Activated T-cell treated with anti-CD3 and anti-CD28 coated beads, Interleukin-2, amount 50 U/mL, for 48 hours (primary cell): ENCODE data around the gene VPS35L.
A peak's percentile ranks its signal among the peaks of the same experiment; 100 is the strongest.

Experiments
- DNase-seq, 2 experiments: peaks; one replicate each; pipeline ENCODE4 v3.0.0-alpha.2; 2020

The VPS35L gene

DNA sequence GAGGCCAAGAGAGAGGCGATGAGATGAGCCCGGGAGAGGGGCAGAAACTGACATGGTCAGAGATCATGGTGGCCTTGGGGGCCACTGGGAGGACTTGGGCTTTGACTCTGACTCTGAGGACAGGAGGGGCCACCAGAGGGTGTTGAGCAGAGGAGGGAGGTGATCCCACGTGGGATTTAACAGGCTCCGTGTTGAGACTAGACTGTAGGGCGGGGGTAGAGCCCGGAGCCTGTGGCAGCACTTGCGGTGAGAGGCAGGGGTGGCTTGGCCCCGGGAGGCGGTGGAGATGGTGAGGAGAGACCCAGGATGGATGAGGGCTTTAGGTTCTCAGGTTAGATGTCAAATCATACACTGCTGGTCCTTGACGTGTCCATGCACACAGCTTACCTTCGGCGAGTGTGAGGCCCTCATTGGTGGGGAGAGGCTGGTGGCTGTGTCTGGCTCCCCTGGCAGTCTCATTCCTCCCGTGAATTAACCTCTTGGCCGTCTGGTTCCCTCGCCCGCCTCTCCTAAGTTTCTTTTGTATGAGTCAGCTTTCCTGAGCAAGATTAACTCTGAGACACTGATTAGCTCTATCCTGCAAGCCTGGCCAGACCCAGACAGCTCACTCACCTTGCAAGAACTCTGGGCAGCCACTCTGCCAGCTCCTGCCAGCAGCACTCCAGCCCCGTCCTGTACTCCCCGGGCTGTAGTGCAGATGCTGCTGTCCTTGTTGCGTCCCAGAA is 39.7 kb downstream of the VPS35L start:
- DNase-seq = no peak

DNA sequence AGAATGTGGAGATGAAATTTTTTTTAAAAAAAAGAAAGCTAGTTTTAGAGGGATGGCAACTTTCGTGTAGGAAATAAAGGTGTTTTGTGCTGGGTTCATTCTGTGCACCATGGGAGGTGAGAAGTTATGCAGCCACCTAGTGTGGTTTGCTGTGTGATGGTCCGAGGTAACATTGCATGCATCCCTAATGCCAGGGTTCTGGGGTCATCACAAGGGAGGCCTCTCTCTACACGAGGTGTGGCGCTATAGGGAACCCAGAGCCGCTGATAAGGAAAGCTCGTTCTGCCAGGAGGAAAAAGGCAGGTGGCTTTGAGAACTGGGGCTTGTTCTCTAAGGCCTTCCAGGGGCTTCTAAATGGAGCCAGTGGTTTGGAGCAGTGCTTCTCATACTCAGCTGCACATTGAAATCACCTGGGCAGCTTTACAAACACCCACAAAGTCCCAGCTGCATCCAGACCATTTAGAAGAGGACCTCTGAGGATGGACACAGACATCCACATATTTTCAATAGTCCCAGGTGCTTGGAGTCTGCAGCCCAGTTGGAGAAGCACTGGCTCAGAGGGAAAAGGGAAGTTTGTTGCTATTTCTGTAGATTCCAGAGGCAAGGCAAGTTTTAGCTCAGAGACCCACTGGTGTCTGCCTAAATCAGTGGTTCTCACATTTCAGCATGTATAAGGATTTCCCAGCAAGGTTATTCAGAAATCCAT is 43.5 kb downstream of the VPS35L start:
- no peak for DNase-seq

DNA sequence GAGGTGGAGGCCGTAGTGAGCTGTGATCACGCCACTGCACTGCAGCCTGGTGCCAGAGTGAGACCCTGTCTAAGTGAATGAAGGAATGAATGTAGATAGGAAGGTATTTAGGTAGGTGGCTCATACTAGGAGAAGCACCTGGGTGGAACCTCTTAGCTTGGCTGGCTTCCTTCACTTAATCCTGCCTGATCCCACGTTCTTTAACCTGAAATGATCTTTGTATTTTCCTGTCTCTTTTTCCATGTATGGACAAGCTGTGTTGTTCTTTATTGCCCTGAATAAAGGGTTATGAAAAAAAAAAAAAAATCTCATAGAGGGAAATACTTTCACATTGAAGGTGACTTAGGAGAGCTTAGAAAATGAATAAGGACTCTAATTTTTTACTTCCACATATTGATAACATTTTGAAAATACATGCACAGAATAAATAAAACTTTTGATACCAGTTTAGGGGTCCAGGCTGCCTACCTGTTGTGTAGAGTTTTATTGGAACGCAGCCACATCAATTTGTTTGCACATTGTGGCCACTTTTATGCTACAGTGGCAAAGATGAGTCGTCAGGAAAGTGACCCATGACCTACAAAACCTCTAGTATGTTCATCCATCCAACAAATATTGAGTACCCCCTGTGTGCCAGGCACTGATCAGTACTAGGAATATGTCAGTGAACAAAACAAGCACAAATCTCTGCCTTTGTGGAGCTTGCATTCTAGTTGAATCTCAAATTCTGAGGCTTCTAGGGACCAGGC is 44.6 kb downstream of the VPS35L start:
- DNase-seq = no peak

DNA sequence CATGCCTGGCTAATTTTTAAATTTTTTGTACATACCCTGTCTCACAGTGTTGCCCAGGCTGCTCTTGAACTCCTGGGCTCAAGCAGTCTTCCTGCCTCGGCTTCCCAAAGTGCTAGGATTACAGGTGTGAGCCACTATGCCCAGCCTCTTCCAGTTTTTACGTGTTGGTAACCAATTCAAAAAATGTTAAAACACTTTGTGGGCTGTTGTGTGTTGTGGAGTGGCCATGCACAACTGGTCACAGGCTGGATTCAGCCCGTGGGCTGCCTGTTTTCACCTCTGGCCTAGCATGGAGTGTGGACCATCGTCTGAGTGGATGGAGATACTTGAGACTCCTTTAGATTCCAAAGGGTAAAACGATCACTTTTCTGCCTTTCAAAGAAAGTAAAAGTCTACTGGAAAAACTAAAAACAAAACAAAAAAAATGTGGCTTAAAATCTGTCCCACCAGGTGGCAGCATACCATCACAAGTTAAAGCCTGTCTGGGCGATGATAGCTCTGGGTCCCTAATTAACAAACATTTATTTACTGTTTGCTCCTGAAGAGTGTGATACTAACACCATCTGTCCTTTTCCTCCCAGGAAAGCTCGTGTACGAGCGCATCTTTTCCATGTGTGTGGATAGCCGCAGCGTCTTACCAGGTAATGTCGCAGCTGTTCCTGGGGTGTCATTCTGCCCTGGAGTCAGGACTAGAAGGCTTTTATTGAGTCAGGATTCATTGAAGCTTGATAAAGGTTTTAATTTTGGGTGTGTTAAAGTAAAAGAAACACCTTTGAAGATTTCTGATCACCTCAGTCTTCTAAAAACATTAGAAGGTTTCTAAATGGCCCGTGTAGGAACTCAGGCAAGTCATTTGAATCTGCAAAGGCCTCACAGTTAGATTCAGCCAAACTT is 45.8 kb downstream of the VPS35L start:
- peak; percentile 26 for DNase-seq

DNA sequence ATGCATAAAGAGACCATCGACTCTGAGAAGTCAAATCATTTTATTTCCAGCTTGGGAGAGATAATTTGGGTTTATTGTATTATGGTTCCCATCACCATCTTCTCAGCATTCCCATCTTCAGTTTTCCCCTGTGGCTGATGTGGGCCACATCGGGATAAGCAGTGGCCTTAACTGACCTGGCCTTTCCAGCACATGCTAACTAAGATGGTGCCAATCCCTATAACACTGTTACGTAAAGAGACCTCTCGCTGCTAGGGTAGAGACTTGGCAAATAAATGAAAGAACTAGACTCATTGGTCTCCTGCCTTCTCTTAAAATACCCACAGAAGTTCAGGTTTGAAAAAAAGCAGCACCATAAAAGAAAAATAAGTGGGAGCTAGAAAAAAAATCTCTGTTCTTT is 49.4 kb downstream of the VPS35L start:
- no peak for DNase-seq

DNA sequence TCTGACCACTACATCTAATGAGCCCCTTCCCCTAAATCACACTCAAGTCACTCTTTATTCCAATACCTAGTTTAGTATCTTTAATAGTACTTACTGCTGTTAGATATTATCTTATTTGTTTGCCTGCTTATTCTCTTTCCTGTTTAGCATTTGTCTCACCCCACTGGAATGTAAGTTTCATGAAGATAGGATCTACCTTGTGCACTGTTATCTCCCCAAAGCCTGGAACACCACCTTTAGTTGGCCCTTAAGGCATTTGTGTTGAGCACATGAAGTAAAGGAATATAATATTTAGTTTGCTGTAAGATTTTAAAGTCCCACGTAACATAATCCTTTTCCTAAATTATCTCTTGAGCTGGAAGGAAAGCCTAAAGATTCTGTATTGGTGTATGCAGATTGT is 50.2 kb downstream of the VPS35L start:
- no peak for DNase-seq

DNA sequence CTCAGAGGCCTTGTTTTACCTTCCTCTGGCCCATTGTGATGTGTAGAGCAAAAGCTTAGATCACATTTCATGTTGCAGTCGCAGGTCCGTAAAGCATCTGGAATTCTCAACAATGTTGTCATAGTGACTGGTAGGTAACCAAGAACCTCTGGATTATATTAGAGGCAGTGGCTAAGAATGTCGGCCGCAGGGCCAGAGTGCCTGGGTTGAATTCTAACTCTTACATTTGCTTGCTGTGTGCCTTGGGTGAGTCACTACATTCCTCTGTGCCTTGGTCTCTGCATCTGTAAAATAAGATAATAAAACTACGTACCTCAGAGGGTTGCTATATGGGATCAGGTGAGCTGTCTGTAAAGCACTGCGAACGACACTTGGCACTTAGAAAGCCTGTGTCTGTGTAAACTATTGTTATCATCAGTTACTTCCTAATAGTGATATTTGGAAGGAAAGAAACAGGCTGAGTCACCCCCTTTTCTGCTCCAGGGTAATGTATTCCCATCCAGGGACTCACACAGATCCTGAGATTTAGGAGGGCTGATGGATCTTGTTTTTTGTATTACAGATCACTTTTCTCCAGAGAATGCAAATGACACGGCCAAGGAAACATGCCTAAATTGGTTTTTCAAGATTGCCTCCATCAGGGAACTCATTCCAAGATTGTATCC is 52.2 kb downstream of the VPS35L start:
- no peak for DNase-seq

DNA sequence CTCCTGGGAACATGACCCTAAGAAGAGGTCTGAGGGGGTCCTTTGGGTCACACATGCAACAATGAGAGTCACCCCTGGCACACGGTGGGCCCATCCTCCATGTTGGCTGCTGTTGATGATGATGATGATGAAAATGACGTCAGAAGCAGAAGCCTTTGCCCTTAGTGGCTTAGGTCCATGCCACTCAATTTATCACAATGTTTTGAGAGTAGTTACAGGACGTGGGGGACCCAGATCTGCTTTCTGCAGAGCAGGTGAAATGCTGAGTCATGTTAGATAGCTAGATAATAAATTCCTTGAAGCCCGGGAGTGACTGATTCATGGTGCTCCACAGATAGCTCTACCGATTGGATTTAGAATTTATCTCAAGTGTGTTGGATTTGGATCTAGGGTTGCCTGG is 53.9 kb downstream of the VPS35L start:
- no peak for DNase-seq

DNA sequence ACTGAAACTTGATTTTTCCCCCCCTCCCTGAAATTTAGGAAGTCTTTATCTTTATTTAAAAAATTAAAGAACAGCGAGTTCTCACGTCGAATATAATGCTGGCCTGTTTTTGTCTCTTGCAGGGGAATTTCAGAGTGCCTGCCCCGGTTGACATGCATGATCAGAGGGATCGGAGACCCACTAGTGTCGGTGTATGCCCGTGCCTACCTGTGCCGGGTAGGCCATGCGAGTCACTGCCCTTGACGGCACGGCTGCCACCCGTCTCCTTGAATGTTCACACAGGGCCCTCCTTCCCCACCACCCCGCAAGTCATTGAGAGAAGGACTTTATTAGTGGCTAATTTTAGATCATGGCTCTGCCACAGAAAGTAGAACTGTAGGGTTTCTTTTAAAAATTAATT is 54.7 kb downstream of the VPS35L start:
- no peak for DNase-seq

DNA sequence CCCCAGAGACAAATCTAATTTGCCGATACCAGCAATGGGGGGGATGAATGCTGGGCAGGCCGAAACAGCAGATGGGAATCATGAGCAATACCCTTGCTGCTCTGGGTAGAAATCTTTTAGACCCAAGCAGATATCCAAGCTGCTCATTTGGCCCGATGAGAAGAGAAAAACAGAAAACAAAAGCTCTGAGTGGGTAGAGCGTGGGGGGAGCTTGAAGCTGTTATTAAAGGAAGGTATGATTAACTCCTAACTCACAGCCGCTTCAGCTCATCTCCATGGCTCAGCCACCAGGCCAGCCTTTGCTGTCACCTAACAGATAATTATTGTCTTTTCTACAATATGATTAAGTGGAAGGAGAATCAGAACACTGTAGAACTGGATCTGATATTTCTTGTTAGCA is 58.3 kb downstream of the VPS35L start:
- DNase-seq = no peak

DNA sequence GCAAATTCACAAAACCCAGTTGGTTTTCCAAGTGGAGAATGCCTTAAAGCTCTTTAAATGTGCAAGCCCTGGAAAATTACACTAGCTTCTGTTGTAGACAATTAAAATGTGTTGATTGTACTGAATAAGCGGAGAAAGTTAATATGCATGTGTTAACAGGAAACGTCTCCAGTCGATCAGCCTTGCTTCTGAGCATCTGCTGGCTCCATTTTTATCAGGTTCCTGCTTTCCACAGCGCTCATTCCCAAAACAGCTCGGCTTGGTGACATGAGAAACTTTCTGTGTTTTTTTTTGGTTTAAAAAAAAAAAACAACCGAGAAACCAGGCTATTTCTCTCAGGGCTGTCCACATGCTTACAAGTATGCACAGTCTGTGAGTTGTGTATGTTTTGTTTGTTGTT is 60.7 kb downstream of the VPS35L start:
- no peak for DNase-seq

DNA sequence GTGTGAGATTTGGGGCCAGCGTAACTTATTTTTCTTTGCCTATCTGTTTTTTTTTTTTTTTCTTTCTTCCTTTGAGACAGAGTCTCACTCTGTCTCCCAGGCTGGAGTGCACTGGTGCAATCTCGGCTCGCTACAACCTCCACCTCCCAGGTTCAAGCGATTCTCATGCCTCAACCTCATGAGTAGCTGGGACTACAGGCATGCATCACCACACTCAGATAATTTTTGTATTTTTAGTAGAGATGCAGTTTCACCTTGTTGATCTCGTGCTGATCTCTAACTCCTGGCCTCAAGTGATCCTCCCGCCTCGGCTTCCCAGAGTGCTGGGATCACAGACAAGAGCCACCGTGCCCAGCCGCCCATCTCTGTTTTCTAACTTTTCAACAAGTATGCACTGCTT is 63.4 kb downstream of the VPS35L start:
- DNase-seq = no peak

DNA sequence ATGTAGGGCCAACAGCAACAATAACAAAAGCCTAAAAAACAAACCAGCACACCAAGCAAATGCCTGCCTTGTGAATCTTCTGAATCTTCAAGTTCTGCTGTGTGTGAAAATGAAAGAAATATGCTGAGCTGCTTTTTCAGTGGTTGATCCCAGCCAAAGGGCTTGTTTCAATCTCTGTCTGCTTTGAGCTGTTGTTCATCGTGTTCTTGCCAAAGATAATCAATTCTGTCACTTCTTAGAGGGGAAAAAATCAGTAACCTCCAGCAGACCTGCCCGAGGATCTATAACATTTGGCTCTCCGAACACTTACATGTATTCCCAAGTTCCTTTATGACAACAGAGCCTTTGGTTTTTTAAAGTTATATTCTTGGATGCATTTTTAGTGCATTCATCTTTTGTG is 65.9 kb downstream of the VPS35L start:
- DNase-seq = no peak

DNA sequence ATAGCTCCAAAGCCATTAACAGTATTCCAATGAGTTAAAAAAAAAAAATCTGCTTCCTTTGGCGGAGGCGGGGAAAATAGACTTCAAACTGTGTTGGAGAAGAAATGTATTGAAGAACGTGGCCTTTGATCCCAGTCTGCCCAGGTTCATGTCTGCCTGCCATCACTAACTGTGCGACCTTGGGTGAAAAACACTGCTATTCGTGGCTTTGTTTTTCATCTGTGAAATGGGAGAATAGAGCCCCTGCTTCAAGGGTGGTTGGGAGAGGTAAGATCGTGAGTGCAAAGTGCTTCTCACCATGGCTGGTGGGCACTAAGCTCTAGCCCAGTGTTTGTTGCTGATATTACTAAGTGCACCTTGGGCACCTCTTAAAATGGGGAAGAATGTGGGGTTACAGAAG is 69.5 kb downstream of the VPS35L start:
- DNase-seq = no peak

DNA sequence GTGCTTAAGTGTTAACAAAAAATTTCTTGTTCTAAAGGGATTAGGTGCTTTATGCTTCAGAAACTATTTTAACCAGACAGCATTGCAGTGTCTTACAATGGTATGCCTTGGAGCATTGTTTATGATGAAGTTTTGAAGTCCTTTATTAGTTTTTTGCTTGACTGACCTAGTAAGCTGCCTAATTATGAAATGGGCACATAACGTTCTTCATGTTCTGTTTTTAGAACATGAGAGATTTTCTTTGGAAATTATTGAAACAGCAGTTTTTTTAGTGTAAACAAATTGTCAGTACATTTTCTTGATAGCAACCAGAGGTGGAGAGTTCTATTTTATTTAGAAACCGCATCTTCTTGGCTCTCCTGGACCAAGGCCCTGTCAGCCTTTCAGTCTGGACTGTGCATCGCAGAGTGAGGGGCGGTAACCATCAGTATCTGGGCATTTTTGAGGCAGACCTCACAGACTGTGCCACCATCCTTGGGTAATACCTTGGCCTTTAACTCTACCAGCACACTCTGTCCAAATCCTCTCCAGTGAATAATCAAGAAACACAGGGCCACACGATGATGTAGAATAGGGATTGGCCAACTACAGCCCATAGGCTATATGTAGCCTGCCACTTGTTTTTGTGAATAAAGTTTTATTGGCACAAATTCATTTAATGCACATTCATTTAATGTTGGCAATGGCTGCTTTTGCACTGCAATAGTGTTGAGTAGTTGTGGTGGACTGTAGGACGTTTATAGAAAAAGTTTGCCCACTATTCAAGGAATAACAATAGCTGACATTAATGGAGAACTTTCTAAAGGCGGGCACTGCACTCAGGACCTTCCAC is 81.1 kb downstream of the VPS35L start:
- DNase-seq = no peak

DNA sequence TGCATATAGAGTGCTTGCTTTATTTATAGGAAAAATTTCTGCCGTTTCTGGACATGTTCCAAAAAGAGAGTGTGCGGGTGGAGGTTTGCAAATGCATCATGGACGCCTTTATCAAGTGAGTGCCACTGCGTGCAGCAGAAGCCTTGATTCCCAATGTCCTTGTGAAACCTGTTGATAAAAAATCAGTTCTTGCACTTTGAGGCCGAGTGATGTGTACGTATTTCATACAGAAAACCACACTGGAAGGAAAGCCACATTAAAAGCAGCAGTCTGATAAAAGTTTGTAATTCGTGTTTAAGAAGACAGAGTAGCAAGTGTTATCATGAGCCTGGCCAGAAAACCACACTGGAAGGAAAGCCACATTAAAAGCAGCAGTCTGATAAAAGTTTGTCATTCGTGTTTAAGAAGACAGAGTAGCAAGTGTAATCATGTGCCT is 84.5 kb downstream of the VPS35L start:
- DNase-seq = no peak

DNA sequence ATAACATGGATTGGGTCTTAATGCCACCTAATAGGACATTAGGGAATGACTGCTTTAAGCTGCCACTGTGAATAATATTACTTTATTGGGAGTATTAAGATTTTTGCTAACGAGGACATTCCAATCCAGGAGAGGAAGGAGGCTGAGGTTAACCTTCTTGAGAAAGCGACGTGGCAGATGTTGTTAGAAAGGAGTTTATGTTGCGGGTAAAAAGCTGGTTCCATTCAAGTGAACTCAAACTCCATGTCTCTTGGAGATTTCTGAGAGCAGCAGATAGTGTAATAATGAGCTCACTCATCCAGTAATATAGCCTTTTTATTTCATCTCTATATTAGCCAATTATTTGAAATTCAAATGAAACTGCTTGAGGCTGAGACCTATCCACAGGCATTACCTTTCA is 87.0 kb downstream of the VPS35L start:
- no peak for DNase-seq

DNA sequence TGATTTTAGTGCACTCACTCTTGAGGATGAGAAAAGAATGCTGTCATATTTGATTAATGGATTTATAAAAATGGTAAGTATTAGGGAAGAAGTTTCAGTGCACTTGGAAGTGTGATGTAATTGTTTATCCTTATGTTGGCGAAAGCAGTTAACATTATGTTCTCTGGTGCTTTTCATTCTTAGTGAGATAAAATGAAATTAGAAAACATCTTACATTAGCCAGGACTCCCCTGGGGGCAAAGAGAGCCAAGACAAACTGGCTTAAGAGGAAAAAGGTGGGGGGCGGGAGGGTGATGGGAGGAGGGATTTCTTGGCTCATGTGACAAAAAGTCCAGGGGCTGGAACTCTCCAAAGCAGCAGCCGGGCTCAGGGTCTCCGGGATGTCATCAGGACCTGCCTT is 89.4 kb downstream of the VPS35L start:
- no peak for DNase-seq

DNA sequence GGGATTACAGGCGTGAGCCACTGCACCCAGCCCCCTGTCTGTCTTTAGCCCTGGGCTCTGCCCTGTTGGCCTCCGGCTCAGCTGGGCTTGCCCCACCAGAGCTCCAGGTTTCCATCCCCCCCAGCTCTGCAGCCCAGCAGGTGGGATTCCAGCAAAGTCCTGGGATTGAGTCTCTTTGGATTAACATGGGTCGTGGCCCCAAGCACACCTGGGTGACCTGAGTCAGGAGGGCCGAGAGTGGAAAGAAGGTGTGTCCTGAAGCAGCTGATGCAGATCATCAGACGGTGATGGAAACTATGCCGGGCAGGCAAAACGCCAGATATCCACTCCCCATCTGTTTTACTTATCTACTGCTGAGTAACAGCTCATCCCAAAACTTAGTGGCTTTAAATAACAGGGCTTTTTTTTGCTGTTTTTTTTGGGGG is 90.1 kb downstream of the VPS35L start:
- no peak for DNase-seq

DNA sequence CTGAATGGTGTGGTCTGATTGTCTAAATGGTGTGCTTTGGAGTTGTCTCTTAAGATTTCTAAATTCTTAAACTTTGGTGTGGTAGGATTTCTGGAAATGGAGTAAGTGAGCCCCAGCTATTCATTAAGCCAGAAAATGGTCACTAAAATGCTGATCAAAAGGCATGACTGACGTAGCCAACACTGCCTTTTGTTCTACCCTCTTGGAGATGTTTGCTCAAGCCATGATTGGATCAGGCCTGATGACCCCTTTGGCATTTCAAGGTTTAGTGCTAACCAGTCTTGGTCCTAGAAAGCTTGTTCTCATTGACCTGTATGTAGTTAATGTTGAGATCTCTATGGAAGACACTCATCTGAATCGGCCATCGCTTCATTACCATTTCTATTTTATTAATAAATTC is 94.5 kb downstream of the VPS35L start:
- no peak for DNase-seq

DNA sequence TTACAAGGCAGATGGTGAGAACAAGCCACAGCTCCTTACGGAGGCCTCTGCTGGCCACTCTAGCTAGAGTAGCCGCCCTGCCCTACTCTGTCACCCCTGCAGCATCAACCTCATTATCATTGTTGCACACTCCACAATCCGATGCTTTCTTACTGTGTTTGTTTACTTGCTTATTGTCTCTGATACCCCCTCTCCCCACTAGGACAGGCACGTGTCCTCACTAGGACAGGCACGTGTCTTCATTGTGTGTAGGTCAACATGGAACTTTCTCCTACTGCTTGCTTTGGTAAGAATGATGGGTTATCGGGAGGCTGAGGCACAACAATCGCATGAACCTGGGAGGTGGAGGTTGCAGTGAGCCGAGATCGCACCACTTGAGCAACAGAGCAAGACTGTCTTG is 98.6 kb downstream of the VPS35L start:
- DNase-seq = no peak
